Ureter (tissue), 1 donor: ENCODE data around the gene PRKAA1. TPM values are rescaled to one million over a fixed set of nuclear protein-coding genes. Genes with fewer than 3 reads are reported as not detected.

Source experiments
- DNase-seq: peaks from one replicate; pipeline ENCODE4 v3.0.0-alpha.2; 2020; ENCODE audit warnings: low spot score
- total RNA-seq: library from RNA; stranded (reverse); gene quantifications from one replicate; pipeline ENCODE4 v1.2.4, GENCODE V29; 2023
- donor health status: DM: yes; HTN: yes; CAD: no.

The PRKAA1 gene
- total RNA-seq: 114 TPM

- peak; percentile 87 for DNase-seq
These were observed at the start of gene PRKAA1 for GRCh38 chr5:40798012-40798800. Gene PRKAA1, minus strand, starts transcription at chr5:40798374. Its CDS starts 185 bp downstream, at chr5:40798189.

DNA sequence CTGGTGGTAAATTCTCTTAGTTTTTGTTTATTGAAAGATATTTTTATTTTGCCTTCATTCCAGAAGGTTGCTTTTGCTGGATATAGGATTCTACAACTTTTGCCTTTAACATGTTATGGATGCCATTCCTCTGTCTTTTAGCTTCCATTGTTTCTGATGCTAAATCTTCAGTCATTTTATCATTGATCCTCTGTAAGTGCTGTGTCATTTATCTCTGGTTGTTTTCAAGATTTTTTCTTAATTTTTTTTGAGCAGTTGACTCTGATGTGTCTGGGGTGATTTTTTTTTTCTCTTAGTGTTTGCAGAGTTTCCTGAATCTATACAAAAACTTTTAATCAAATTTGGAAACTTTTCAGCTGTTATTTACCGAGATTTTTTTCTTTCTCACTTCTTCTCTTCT, 49.4 kb upstream of the PRKAA1 start:
- no peak for DNase-seq

- no peak for DNase-seq
These were observed 48.2 kb upstream of the PRKAA1 start for GRCh38 chr5:40846371-40846770.

GRCh38 chr5:40844565-40844964, 46.4 kb upstream of the PRKAA1 start:
- no peak for DNase-seq

DNA sequence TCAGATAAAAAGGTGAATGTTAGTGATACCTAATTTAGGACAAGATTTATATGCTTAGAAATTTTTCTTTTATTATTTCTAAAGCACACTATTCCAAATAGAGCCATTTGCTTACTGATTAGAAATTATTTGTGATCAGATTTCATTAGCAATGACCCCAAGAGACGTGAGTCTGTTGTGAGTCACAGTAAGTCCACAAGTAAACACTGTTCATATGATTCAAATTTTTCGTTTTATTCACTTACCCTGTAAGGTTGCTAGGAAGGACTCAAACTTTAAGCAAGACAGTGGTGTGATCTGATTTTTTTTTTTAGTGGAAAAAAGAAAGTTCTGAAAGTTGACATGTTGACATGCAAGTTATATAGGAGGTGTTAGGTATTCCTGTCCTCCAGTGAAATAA, 44.2 kb upstream of the PRKAA1 start:
- DNase-seq: no peak

DNA sequence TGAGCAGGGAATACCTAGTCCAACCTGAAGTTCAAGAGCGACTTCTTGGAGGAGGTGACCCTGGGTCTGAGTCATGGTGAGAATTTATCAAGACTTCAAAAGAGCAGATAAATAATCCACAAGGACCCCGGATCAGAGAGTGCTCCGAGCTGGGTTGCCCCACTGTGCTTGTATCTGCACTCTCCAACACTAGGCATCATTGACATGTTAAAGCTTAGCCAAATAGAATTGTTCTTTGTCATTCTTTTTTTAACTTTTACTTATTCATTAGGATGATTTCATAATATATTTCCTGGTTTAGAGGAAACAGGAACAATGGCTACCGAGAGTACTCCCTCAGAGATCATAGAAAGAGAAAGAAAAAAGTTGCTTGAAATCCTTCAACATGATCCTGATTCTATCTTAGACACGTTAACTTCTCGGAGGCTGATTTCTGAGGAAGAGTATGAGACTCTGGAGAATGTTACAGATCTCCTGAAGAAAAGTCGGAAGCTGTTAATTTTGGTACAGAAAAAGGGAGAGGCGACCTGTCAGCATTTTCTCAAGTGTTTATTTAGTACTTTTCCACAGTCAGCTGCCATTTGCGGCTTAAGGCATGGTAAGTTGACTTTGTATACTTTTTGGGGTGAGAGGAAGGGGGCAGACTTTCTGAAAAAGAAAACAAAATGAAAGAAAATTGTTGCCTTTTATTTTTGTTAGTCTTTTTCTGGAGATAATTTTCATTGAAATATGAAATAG, 43.1 kb upstream of the PRKAA1 start, which contains the start of gene CARD6:
TSS of gene CARD6 (plus strand) at position 300 of the 738 bp plus-strand sequence. CDS start at position 316, 16 bp downstream.
- no peak for DNase-seq

DNA sequence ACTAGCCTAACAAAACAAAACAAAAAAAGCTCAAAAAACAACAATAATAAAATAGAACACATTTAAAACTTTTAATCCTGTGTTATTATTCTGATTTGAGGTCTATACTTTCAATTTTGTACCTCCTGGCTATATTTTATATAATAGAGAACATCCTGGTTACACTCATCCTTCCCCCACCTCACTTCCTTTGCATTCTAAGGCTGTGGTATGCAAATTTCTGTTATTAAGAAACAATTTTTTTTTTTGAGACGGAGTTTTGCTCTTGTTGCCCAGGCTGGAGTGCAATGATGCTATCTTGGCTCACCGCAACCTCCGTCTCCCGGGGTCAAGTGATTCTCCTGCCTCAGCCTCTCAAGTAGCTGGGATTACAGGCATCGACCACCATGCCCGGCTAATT, 39.9 kb upstream of the PRKAA1 start:
- no peak for DNase-seq

DNA sequence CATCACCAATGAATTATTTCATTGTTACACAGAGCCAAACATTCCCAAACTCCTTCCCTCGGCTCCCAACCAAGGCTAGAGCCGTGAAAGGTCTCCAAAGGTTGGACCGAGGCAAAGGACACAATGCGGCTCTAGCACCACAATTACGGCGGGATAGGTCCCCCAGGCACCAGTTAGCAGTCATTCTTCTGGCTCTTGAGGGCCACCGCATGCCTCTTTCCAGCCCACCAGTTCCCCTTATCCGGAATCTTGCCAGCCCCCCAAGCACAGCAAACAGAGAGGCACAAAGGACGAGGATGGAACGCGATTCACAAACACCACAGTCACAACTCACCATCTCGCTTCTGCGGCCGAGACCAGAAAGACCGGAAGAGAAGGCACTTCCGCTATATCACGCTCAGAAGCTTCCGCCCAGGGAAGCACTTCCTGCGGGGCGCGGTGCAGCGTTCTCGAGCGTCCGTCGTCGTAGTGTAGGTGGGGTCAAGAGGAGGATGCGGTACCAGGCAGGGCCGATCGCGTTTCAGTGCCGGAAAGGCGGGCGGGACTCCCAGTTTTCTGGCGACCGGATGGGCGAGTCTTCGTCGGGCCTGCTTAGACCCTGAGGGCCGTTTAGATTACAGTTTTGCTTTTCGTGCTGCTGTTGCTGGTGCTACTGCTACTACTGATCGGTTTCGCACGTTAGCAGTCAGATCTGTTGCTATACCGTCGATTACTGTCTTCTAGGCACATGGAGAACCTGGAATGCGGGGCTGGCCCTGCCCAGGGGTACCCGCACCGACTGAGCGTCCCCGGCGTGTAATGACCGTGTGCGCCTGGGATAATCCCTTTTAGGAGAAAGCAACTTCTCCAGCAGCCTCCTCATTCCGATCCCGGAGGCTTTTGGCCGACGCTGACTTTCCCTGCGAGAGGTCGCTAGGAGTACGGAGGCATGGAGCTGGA, 36.9 kb upstream of the PRKAA1 start, which contains the start of gene RPL37:
TSS of gene RPL37 (minus strand) at position 374 of the 939 bp plus-strand sequence. CDS start at position 337, 37 bp downstream.
- peak; percentile 98 for DNase-seq

DNA sequence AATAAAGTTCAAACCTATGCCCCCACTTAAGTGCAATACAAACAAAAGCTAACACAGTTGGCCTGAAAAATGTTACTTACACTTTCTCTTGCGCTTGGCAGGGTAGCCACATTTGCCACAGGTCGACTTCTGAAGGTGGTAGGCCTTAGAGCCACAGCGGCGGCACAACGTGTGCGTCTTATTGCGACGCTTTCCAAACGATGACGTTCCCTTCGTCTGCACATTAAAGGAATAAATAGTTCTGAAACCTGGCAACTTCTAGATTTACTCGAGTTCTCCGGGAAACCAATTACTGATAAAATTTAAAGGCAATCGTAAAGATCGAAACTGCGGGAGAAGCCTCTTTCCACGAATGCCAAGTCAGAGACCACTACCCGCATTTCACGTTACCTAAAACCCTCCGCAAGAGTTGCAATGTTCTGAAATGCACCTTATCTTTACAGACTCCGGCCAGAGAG, 36.2 kb upstream of the PRKAA1 start:
- DNase-seq: no peak

DNA sequence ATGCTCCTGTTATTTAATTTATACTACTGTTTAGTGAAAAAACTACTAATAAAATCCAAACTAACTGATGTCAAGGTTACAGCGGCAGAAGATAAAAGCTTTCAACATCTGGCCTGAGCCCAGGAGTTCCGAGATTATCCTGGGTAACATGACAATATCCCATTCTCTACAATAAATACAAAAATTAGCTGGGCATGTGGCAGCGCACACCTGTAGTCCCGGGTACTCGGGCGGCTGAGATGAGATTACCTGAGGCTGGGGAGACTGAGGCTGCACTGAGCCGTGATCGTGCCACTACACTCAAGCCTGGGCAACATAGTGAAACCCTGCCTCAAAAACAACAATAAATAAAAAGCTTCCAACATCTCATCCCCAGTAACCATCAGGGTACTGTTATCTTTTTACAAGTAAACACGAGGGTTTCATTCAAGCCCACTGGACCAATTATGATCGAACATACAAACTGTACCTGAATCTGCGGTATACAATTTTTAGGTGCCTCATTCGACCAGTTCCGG, 35.6 kb upstream of the PRKAA1 start:
- no peak for DNase-seq

GRCh38 chr5:40832345-40832744, 34.2 kb upstream of the PRKAA1 start:
- DNase-seq: no peak

DNA sequence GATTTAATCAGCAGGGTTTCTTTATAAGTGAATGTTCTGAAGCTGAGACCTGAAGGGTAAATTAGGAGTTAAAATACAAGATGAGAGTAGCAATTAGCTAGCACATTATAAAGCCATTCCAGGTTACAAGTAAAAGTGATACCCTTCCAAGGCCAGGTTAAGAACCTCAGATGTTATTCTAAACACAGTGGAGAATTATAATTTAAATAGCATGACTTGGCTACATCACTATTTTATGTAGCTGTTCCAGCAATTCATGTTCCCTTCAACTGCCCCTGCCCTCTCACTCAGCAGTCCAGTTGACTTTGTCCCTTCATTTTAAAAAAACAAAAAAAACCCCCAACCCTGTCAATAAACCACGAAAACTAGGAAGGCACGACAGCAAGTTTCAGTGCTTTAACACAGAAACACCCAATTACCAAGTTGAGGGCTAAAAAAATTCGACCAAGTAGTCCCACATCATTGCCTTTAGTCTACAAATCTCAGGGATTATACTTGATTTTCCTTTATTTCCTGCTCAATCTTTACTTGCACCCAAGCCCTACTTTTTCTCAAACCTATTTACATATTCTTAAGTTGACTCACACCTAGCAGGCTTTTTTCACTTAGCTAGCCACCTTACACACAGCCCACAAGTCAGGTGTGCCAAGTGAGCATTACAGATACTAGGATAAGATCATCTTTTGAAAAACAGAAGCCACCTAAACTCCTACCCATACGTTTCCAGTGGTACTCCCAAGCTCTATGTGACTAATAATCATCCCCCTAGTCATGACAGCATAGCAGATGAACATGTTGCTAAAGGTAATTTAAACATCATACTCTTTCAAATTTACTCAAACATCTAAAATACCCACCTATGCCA, 33.4 kb upstream of the PRKAA1 start:
- DNase-seq: no peak

DNA sequence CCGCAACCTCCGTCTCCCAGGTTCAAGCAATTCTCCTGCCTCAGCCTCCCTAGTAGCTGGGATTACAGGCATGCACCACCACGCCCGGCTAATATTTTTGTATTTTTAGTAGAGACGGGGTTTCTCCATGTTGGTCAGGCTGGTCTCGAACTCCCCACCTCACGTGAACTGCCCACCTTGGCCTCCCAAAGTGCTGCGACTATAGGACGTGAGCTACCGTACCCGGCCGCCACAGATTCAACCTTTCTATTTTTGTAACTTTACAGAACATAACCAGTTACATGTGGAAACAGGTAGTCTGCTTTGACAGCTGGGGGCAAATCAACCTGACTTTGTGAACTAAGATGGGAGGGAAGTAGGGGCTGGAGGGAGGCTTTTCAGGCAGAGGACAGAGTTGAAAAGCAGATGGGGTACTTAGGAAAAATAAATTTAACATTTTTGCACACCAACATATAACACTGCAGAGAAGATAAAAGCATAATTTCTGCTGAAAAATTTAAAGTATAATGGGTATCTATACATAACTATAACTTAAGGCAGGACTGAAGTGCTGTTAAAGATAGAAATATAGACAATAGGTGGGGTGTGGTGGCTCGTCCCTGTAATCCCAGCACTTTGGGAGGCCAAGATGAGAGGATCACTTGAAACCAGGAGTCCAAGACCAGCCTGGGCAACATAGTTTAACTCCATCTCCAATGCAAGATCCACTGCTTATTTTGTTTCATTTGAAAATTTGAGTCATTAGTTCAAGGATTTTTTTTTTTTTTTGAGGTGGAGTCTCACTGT, 31.8 kb upstream of the PRKAA1 start:
- DNase-seq: no peak

GRCh38 chr5:40828690-40829661, 30.8 kb upstream of the PRKAA1 start:
- no peak for DNase-seq

DNA sequence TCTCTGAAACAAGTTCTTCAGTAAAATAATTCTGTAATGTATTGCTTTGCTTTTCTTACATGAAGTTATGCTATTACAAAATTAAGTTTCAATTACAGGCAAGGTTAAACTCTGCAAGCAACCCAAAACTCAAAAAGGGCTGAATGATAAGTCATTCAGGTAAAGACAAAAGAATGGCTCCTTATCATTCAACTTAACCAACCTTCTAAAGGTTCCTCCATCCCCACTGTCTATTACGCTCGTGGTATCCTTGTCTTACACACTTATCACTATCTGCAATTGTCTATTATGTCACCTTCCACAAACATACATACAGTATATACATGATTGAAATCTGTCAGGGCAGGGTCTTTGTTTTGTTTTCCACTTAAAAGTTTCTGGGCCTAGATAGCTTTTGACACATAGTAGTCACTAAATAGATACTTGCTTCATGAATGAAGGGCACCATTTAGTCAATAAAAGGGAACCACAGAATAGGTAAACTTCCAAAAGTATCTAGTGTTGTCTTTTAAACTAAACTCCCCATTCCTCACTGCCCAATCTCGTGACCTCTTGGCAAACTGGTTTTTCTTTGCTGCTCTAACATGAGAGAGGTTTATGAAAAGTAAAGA, 30.0 kb upstream of the PRKAA1 start:
- DNase-seq: no peak

GRCh38 chr5:40827188-40827977, 29.2 kb upstream of the PRKAA1 start:
- DNase-seq: no peak
